Neural crest cell (in vitro differentiated cells): ENCODE measurements around the gene IL36A. TPM values are rescaled to one million over a fixed set of nuclear protein-coding genes. Genes with fewer than 3 reads are reported as not detected.

Experiments
- DNase-seq: peaks from one replicate; pipeline ENCODE4 v3.0.0; 2021; ENCODE audit warnings: low read depth, mixed read lengths, low spot score
- H3K27ac Mint-ChIP-seq: one replicate; pipeline ENCODE4 v1.8.0; 2021; ENCODE audit warnings: mild to moderate bottlenecking, mixed read lengths; ENCODE audit not compliant: unreplicated experiment
- H3K27me3 Mint-ChIP-seq: 2 replicates; pipeline ENCODE4 v1.8.0; 2021; ENCODE audit warnings: low read depth, mild to moderate bottlenecking, mixed read lengths
- H3K36me3 Mint-ChIP-seq: 2 replicates; pipeline ENCODE4 v1.8.0; 2021; ENCODE audit warnings: low read depth, mild to moderate bottlenecking, mixed read lengths
- H3K4me1 Mint-ChIP-seq: 2 replicates; pipeline ENCODE4 v1.8.0; 2021; ENCODE audit warnings: mixed read lengths
- H3K4me3 Mint-ChIP-seq: one replicate; pipeline ENCODE4 v1.8.0; 2021; ENCODE audit warnings: mild to moderate bottlenecking, mixed read lengths
- H3K9me3 Mint-ChIP-seq: 2 replicates; pipeline ENCODE4 v1.8.0; 2021; ENCODE audit warnings: mixed read lengths
- total RNA-seq: library from RNA; stranded (reverse); gene quantifications from 2 replicates; pipeline ENCODE4 v1.2.1, GENCODE V29; 2021
- TF ChIP-seq, protein P1 (sequence below): fragments of 200-600 bp; sonication (generic); conservative IDR thresholded peaks from 2 replicates; pipeline ENCODE4 v1.5.0; 2021; ENCODE audit warnings: antibody characterized with exemption, mild to moderate bottlenecking

Gene IL36A
- total RNA-seq, 1 donor from 2014 or later = not detected

DNA sequence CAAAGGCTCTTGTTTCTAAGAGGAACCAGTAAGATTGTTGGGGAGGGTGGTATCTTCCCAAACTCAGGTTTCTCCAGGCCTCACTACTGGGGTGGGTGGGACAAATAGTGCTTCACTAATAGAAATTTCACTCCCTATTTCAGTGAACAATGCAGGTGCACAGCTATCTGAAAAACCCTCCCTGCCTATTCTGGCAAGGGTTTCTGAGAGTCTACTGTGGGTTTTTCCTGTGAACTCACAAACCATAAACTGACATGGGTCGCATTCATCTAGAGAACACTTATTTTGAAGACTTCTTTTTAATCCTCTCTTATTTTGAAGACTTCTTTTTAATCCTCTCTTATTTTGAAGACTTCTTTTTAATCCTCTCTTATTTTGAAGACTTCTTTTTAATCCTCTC, 4.4 kb downstream of the IL36A start:
- TF ChIP-seq, protein P1, sequence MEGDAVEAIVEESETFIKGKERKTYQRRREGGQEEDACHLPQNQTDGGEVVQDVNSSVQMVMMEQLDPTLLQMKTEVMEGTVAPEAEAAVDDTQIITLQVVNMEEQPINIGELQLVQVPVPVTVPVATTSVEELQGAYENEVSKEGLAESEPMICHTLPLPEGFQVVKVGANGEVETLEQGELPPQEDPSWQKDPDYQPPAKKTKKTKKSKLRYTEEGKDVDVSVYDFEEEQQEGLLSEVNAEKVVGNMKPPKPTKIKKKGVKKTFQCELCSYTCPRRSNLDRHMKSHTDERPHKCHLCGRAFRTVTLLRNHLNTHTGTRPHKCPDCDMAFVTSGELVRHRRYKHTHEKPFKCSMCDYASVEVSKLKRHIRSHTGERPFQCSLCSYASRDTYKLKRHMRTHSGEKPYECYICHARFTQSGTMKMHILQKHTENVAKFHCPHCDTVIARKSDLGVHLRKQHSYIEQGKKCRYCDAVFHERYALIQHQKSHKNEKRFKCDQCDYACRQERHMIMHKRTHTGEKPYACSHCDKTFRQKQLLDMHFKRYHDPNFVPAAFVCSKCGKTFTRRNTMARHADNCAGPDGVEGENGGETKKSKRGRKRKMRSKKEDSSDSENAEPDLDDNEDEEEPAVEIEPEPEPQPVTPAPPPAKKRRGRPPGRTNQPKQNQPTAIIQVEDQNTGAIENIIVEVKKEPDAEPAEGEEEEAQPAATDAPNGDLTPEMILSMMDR = no peak
- peaks cover 23% of the 10 kb centered on the region for H3K27me3 Mint-ChIP-seq

DNA sequence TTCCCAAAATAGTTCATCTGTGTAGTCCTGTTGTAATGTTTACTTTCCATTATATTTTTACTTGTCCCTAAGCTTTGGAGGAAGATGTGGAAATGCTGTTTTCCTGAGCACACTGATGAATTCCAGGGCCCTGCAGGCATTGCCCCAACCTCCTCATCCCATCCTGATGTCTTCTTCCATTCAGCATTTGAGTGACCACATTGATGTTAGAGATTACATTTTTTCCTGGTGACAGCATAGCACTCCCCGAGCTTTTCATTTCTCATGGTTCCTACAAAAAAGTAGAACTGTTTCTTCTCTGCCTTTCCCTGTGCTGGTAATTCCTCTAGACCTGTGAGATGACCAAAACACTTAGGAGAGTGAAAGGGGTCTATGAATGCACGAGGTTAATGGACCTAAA, 4.8 kb downstream of the IL36A start:
- no peak overlapping the region for H3K4me3 Mint-ChIP-seq
- TF ChIP-seq, protein P1 = no peak
- H3K9me3 Mint-ChIP-seq = peaks cover 13% of the 10 kb centered on the region
- no peak for DNase-seq
- H3K36me3 Mint-ChIP-seq = peaks cover 2% of the 10 kb centered on the region
- peaks cover 8% of the 10 kb centered on the region for H3K4me1 Mint-ChIP-seq
- peaks cover 25% of the 10 kb centered on the region for H3K27me3 Mint-ChIP-seq
- no peak overlapping the region for H3K27ac Mint-ChIP-seq

More for the DNA sequence above, 4.4 kb downstream of the IL36A start:
- H3K9me3 Mint-ChIP-seq = peaks cover 11% of the 10 kb centered on the region
- H3K27ac Mint-ChIP-seq = no peak overlapping the region
- peaks cover 8% of the 10 kb centered on the region for H3K4me1 Mint-ChIP-seq
- H3K4me3 Mint-ChIP-seq = no peak overlapping the region
- peaks cover 2% of the 10 kb centered on the region for H3K36me3 Mint-ChIP-seq
- no peak for DNase-seq

DNA sequence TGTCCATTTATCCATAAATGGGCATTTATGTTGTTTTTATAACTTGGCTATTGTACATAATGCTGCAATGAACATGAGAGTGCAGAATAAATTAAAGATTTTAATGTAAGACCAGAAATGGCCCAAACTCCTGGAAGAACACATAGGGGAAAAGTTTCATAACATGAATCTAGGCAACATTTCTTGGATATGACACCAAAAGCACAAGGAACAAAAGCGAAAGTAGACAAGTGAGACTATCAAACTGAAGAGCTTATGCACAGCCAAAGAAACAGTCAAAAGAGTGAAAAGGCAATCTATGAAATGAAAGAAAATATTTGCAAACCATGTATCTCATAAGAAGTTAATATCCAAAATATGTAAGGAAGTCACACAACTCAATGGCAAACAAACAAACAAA, 5.8 kb downstream of the IL36A start:
- peaks cover 2% of the 10 kb centered on the region for H3K36me3 Mint-ChIP-seq
- no peak for DNase-seq
- H3K4me3 Mint-ChIP-seq = no peak overlapping the region
- TF ChIP-seq, protein P1 = no peak
- peaks cover 13% of the 10 kb centered on the region for H3K9me3 Mint-ChIP-seq
- H3K4me1 Mint-ChIP-seq = peaks cover 8% of the 10 kb centered on the region
- peaks cover 23% of the 10 kb centered on the region for H3K27me3 Mint-ChIP-seq
- H3K27ac Mint-ChIP-seq = no peak overlapping the region

DNA sequence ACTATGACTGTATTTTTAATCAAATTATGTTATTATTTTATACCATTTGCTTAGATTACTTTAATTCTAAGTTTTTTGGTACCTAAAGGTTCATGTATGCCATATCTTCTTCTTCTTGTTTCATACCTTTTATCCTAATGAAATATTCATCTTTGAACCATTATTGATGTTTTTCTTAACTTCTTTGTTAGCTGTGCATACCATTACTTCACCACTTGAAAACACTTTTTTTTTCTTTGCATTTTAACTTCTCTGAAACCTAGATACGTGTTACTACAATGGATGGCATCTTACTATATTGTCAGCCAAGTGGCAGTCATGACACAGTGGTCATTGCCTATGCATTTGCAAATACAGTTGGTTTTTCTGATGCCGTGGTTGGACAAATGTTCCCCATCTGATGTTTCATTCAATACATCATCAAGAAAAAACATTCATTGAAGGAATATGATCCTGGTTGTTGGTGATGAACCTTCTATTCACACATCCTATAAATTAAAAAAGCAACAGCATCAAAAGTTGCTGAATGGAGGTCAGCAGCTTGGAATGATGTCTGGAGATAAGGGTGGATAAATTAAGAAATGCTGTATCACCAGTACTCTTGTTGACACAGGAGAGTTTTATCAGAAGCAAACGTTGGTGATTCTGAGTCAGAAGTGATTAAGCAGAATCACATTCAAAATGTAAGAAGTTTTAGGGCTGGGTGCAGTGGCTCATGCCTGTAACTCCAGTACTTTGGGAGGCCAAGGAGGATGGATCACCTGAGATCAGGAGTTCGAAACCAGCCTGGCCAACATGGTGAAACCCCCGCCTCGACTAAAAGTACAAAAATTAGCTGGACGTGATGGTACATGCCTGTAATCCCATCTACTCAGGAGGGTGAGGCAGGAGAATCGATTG, 7.4 kb downstream of the IL36A start:
- DNase-seq = no peak
- Mint-ChIP-seq H3K4me1 (peaks cover 8% of the 10 kb centered on the region), H3K9me3 (peaks cover 17% of the 10 kb centered on the region), H3K4me3 (no peak overlapping the region), H3K27ac (no peak overlapping the region), H3K36me3 (peaks cover 2% of the 10 kb centered on the region), H3K27me3 (peaks cover 31% of the 10 kb centered on the region)
- TF ChIP-seq, protein P1 = no peak

DNA sequence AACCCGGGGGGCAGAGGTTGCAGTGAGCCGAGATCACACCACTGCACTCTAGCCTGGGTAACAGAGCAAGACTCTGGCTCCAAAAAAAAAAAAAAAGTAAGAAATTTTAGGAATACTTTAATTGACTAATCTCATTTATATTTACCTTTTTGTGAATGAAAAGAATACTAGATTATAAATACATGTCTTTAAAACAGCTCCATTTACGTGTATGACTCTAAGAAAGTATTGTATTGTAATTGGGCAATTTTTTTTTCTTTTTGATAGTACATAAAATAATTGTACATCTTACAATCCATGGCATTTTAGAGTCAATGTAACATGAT, 8.0 kb downstream of the IL36A start:
- H3K9me3 Mint-ChIP-seq = peaks cover 17% of the 10 kb centered on the region
- peaks cover 35% of the 10 kb centered on the region for H3K27me3 Mint-ChIP-seq
- TF ChIP-seq, protein P1 = no peak
- H3K27ac Mint-ChIP-seq = no peak overlapping the region
- peaks cover 2% of the 10 kb centered on the region for H3K36me3 Mint-ChIP-seq
- peaks cover 8% of the 10 kb centered on the region for H3K4me1 Mint-ChIP-seq
- no peak overlapping the region for H3K4me3 Mint-ChIP-seq
- no peak for DNase-seq
